ENCODE results near the gene GTSF1L. TPM values are rescaled to one million over a fixed set of nuclear protein-coding genes. Genes with fewer than 3 reads are reported as not detected.

The GTSF1L gene
- 0.09 TPM in 1 of 2 replicates, not detected in the other for total RNA-seq

DNA sequence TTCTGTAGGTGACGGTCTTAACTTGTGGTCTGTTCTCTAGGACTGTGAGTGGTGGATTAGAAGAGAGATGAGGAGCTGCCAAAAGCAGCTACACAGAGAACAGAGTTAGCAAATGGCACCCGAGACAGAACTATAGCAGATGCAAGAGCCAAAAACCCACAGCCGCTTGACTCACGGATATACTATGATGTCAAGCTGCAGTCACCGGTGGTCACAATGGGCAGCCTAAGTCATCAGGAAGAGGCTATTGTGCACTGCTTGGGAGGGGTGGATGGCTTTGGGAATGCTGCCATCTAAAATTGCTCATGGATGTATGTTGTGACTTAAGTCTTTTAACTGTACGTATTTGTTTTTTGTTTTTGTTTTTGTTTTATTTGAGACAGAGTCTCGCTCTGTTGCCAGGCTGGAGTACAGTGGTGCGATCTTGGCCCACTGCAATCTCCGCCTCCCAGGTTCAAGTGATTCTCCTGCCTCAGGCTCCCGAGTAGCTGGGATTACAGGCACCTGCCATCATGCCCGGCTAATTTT, at the start of gene GTSF1L:
GTSF1L (minus strand) TSS at position 192 of the 528 bp plus-strand sequence. CDS start 308 bp downstream, outside the sequence.

Other genes starting within 250 kb of the GTSF1L start
- 3.4 and 4.9 TPM in 2 replicates for gene L3MBTL1, start 219.3 kb downstream of the GTSF1L start, total RNA-seq
- gene SGK2, start 168.0 kb downstream of the GTSF1L start, total RNA-seq, result 0.09 and 0.43 TPM in 2 replicates
- 28.6 and 37.4 TPM in 2 replicates for gene IFT52, start 136.1 kb downstream of the GTSF1L start, total RNA-seq
- 1.8 and 2.6 TPM in 2 replicates for gene MYBL2, start 59.9 kb downstream of the GTSF1L start, total RNA-seq
- 0.43 TPM in 2 replicates for gene TOX2, start 187.8 kb upstream of the GTSF1L start, total RNA-seq

All from dermis lymphatic vessel endothelial cell (primary cell).